CD4-positive, alpha-beta T cell treated with Interleukin-15 for 1 hour (primary cell): ENCODE measurements around the gene RDM1.

Experiments used
- DNase-seq: peaks from one replicate; pipeline ENCODE4 v3.0.0-alpha.2; 2020

Gene RDM1

DNA sequence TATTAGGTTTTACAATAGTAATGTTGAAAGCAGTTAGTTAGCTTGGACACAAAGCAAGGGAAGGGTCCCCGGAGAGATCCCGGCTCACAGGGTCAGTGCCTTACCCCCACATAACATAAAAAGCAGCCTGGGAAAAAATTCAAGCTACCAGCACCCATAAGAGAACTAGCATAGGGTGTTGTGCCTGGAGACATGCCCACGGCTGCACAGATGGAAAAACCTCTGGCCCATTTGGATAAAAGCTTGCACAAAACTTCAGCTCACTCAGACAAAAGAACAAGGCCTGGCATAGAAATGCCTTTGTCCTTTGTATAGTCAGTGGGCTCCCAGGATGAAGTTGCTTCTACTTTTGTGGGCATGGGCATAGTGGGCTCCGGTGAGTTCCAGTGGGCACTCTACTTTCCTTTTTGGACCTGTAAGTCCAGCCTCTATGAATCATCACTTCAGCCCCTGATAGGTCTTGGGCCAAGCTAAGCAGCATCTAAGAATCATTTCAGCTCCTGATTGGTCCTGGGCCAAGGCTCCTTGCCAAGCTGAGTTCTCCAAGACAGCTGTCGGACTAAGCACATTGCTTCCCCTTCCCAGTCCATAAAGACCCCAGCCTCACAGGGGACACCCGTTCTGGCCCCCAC, 1.3 kb upstream of the RDM1 start:
- DNase-seq, result no peak

DNA sequence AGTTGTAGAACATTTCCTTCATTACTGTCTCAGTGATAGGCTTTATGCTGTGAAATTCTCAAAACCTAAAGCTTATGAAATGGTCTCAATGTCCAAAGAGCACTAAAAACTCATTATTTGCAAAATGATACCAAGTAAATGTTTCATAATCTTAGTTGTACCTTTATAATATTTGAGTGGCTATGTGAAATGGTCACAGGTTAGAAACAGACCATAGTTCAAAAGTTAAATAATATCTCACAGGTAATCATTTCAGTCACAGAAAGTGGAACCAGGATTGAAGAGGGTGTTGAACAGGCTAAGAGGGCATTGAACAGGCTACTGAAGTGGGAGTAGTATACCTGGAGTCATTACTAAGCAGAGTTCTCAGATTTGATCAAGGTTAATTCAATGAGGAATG, 2.9 kb downstream of the RDM1 start:
- no peak for DNase-seq

DNA sequence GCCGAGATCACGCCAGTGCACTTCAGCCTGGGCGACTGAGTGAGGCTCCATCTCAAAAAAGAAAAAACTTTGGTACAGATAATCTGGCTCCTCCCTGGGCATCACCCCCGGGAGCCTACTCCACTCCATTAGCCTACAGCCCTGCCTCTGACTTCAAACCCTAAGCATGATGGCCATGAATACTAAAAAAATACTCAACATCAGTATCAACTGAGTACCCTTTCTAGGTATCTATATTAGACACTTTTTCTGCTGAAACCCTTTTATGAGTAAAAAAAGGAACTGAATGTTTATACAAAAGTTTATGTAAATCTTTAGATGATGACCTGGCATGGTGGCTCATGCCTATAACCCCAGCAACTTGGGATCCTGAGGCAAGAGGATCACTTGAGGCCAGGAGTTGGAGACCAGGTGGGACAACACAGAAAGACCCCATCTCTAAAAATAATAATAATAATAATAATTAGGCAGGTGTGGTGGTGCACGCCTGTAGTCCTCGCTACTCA, 6.9 kb downstream of the RDM1 start:
- DNase-seq, result no peak

DNA sequence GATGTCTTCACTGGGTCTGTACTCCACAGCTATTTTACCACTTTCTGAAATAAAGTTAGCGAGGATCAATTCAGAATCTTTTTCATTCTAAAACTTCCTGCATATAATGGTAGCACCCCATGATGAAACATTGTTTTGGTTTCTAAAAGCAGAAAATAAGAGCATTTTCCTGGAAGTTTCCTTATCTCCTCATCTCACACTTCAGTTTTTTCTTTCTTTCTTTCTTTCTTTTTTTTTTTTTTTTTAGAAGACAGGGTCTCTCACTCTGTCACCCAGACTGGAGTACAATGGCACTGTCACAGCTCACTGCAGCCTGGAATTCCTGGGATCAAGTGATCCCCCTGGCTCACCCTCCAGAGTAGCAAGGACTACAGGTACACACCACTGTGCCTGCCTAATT, 10.3 kb downstream of the RDM1 start:
- no peak for DNase-seq

DNA sequence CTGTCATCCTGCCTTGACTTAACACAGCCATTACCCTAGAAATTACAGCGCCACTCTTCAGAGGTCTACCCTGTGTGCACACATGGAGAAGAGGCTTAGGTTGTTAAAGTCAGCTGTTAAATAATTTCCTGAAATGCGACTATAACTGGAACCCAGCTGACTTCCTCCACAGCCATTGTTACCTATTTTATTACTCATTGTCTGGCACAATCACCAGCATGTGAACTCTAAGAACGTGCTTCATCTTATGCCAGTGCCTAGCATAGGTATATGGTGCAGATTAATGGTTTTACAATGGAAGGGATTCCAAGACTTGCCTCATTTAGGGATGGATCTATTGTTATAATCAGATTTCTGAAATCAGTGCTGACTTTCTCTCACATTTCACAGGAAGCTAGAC, 11.9 kb downstream of the RDM1 start:
- DNase-seq, result no peak

DNA sequence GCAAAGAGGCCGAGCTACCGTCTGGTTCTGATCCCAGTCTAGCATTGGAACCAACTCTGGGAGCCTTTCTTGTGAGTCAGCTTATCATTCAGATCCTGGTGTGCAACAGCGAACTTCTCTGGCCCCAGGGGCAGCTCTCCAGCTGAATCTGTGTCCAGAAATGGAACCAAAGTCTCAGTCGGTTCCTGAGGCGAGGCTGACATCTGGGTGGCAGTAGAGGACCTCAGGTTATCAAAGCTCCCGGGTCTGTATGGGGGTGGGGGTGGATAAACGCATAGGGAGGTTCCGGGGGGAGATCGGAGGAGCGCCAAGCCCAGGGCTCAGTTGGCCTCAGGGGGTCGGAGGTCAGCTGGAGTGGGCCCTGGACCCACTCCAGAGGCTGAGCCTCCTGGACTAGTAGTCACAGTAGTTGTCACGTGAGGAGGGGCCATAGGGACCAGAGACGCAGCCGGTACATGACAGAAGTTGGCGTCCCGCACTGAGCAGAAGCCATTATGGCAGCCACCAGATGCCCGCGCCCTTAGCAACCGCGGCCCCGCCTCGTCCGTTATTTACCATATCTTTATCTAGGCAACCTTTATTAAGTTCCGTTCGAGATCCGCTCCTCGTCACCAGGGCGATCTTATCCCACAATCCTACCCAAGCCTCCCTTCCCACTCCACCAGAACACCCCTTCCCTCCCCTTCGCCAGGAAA, 12.9 kb downstream of the RDM1 start:
- DNase-seq, result no peak

DNA sequence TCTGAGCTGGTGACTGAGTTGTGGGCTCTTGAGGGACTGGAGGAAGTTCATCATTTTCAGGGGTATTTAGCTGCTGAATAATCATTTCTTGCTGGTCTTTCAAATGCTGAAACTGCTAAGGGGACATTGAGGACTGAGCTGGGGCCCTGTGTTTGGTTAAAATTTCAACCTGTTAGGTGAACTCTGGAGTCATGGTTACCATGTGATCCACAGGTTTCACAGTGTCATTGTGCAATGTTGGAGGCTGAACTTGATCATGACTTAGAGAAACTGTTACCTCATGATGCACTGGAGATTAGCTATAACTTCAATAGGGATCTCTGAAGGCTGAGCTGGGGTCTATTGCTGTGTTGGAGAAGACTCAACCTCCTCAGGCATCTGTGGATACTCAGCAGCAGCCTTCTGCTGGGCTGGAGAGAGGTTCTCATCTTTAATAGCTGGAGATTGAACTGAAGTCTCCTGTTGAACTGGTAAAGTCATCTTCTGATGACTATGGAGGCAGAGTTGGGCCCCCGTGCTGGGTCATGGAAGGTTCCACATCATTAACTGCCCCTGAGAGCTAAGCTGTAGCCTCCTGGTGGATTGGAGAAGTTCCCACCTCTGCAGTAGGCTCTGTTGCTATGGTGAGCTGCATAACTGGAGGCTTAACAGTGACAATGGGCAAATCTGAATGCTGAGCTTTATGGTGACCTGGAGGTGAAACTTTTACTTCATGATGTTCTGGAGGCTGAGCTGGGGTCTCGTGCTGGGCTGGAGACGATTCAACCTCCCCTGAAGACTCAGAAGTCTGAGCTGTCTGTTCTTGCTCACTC, 15.2 kb downstream of the RDM1 start:
- DNase-seq, result no peak

DNA sequence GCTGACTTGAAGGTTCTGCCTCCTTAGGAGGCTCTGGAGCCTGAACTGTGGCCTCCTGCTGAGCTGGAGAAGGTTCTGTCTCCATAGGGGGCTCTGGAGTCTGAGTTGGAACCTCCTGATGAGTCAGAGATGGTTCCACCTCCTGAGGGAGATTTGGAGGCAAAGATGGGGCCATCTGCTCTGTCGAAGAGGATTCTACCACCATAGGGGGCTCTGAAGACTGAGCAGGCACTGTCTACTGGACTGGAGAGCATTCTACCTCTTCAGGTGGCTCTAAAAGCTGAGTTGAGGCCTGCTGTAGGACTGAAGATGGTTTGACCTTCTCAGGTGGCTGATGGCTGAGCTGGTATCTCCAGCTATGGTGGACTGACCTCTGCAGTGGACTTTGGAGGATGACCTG, 16.2 kb downstream of the RDM1 start:
- no peak for DNase-seq

DNA sequence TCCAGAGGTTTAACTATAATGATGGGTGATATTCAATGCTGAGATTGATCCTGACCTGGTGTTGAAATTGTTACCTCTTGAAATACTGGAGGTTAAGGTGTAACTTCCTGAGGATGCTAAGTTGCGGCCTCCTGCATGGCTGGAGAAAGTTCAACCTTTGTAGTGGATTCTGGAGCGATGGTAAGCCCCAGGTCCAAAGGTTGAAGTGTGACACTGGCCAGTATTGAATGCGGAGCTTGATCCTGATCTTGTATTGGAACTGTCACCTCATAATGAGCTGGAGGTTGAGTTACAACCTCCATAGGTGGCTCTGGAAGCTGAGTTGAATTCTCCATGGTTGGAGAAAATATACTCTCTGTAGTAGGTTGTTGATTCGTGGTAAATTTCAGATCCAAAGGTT, 17.0 kb downstream of the RDM1 start:
- no peak for DNase-seq

DNA sequence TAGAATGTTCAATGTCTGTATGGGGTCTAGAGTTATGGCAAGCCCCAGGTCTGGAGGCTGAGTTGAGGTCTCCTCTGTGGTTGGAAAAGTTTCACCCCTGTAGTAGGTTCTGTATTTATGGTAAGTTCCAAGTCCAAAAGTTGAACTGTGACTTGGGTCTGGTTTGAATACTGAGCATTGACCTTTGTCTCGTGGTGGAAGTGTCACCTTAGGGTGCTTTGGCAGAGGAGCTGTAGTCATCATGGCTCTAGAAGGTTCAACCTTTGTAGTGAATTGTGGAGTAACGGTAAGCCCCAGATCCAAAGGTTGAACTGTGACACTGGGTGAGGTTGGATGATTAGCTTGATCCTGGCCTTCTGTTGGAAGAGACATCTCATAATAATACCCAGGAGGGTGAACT, 17.6 kb downstream of the RDM1 start:
- no peak for DNase-seq

DNA sequence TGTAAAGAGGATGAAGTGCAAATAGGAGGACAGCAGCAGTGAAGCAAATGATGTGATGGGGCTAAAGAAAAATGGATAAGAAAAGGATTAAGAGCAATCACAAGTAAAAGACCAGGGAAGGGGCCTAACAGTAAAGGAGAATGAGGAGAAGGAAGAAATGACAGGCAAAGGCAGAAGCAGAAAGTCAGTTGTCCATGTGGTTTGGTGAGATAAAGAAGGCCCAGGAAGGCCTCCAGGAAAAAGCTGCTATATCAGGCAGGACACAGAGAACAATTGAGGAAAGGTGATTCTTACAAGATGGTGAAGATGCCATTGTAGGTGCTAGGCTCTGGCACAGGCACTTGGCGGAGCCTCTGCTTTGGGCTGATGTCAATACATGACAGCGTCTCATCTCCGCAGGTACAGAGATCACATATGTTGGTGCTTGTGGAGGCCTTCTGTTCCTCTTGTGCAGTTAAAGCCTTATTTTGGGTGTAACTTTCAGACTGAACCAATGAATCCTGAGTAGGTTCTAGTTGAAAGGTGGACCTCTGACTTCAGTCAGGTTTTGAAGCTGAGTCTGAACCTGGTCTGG, 18.1 kb downstream of the RDM1 start:
- no peak for DNase-seq

DNA sequence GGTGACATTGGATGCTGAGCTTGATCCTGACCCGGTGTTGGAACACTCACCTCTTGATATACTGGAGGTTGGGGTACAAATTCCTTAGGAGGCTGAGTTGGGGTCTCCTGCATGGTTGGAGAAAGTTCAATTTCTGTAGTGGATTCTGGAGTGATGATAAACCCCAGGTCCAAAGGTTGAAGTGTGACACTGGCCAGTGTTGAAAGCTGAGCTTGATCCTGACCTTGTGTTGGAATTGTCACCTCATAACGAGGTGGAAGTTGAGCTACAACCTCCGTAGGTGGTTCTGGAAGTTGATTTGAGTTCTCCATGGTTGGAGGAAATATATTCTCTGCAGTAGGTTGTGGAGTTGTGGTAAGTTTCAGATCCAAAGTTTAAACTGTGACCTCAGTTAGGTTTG, 21.2 kb downstream of the RDM1 start:
- DNase-seq, result no peak

DNA sequence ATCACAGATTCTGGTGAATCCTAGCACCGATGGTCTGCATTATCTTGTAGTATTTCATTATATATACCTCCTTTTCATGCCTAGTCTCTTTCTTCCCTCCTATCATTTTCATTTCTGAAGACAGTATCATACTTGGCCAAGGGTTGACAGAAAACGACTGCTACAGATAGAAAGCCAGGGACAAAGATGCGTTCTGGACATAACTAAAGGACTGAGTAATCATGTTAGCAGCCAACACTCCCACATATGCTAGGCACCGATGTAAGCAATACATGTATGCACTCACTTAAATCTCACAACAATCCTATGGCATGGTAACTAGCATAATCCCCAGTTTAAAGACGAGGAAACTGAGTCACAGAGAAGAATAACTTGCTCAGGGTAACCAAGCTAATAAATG, 22.9 kb downstream of the RDM1 start:
- DNase-seq, result no peak

DNA sequence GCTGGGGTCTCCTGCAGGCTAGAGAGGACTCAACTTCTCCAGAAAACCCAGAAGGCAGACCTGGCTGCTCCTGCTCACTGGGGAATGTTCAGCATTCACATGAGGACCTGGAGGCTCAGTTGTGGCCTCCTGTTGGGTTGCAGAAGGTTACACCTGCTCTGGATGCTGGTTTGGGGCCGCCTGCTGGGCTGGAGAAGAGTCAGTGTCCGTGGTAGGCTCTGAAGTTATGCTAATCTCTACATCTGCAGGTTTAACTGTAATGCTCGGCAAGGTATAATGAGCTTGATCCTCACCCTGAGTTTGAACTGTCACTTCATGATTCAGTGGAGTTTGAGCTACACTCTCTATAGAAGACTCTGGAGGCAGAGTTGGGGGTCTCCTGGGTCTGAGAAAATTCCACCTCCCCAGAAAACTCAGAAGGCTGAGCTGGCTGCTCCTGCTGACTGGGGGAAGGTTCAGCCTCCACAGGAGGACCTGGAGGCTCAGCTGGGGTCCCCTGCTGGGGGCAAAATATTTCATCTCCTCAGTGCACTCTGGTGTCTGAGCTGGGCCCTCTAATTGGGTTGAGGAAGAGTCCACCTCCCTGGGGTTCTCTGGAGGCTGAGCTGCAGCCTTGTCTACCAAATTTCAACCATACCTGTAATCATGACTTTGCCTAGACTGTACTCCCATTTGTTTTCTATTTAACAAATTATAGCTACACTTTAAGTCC, 23.5 kb downstream of the RDM1 start:
- no peak for DNase-seq

DNA sequence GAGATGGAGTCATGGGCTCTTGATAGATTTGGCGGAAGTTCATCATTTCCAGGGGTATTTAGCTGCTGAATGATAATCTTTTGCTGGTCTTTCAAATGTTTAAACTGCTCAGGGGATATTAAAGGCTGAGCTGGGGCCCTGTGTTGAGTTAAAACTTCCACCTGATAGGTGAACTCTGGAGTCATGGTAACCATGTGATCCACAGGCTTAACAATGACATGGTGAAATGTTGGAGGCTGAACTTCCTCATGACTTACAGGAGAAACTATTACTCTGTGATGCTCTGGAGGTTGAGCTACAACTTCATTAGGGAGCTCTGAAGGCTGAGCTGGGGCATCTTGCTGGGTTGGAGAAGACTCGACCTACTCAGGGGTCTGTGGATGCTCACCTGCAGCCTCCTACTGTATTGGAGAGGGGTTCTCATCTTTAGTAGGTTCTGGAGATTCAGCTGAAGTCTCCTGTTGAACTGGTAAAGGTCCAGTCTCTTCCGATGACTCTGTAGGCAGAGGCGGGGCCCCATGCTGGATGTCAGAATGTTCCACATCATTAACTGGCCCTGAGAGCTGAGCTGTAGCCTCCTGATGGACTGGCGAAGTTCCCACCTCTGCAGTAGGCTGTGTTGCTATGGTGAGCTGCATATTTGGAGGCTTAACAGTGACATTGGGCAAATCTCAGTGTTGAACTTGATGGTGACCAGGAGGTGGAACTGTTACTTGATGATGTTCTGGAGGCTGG, 24.2 kb downstream of the RDM1 start:
- DNase-seq, result no peak

DNA sequence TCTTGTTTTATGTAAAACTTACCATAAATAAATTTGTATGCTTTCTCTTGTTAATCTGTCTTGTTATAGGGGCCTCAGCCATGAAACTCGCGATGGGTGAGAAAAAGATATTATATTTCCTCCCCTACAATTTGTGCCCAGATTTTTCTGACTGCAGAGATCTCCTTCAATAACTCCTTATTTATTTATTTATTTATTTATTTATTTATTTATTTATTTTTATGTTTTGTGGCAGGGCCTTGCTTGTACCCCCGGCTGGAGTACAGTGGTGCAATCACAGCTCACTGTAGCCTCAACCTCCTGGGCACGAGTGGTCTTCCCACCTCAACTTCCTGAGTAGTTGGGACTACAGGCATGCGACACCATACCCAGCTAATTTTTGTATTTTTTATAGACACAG, 27.1 kb downstream of the RDM1 start:
- DNase-seq, result no peak

DNA sequence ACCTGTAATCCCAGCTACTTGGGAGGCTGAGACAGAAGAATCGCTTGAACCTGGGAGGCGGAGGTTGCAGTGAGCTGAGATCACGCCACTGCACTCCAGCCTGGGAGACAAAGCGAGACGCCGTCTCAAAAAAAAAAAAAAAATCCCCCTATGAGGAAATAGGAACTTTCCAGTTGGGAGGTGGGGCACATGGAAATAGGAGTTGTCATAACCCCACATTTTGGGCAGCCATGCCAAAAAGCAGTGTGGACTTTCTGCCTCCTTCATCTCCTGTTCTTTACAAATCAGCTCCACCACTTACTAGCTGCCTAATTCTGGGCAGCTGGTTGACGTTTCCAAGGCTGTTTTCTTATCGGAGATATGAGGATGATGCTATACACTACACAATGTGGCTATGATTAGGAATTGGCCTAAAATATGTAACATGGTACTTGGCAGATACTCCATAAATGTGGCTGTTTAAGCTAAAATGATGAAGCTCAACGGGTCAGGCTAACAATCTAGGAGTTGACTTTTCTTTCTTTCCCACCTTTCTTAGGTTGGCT, 28.9 kb downstream of the RDM1 start:
- no peak for DNase-seq

DNA sequence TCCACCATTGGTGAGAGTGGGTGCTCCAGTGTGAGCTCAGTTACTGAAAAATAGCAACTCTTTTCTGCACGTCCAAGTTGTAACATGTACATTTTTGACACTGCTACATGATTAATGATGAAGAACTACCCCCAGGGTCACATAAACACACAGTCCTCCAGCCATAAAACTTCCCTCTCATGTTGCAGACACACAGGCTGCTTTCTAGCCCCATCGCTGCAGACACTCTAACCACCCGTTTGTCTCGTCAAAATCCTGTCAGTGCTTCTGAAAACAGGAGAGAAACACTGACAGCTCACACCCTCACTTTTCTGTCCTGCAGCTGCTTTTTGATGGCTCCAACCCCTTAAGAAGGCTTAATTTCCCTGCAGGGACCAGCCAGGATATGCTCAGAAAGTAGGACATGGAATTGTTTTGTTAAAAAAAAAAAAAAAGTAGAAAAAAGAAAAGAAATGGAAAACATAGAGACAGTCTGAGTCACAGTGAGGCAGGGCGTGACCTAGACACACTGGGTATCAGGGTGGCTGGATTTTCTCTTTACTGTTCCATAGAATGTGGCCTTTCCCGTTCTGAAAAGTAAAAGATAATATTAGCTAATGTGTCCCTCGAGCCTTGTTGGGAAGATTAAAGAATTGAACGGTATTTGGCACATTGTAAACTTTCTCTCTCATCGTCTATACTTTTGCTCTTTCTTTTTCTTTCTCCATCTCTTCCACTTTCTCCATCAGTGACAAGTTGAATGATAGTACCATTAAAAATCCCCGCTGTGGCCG, 29.7 kb downstream of the RDM1 start:
- no peak for DNase-seq

DNA sequence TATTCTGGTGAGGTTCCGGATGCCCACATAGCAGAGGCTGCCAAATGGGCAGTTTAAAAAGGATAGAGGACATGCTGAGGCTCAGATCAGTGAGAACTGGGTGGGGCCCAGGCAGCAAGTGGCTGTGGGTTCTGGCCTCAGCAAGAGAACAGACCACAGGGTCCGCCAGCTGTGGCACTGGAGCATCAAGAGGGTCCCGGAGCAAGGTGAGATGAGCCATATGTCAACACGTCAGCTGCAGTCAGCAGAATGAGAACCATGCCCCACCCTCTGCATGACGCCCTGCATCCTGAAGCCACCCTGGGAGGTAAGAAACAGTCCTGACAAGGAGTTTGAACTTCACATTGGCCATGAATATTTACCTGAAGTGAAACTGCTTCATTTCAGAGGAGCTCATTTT, 30.3 kb downstream of the RDM1 start:
- no peak for DNase-seq

DNA sequence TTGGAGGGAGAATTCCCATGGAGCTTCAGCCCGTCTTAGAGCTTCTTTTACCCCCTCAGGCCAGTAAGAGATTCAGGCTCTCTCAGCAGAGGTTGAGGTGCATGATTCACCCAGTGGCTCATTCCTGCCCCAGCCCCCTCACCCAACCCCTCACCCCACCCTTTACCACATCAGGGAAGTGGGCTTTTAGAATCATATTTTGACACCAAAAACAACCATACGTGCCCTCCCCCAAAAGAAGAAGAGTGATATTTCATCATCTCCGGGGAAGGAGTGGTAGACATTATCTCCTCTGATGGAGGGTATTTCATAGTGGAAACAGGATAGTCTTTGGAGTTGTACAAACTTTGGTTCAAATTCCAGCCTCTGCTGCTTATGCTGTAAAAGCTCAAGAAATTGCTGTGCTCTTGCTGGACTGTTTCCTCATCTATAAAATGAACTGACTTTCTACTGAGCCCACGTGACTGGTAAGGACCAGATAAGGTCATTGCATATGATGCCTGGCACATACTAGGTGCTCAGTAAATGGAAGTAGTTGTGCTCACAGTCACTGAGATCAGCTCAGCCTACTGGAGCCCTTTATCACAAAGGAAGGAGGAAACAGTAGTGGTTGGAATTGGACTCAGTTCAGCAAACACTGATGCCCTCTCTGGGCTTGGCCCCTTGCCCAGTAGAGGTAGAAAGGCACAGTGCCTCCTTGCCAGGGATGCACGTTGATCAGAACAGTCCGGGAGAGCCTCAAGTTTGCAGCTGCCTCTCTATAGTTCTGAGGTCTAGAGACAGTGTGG, 32.1 kb downstream of the RDM1 start:
- peak; percentile 25 for DNase-seq
